ENCODE data around the gene AQP5. TPM values are rescaled to one million over a fixed set of nuclear protein-coding genes. Genes with fewer than 3 reads are reported as not detected.

AQP5 gene
- total and polyA plus RNA-seq, 2 experiments from 2014 or later, result not detected

DNA sequence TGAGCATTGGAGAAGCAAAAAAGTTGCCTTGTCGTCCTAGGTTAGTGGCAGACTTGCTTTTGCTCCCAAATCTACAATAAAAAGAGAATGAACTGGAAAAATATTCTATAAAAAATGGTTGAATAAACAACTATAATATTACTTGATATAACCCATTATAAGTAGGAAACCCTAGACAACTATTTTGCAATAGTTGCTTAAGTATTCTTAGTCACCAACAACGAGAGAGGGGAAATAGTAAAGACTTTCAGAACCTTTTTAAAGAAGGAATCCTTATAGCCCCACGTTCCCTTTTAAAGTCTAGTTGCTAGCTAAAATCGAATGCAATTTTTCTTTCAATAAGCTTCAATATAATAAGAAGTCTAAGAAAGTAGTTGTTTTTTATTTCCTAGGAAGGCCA, 28.6 kb downstream of the AQP5 start:
- H3K36me3 ChIP-seq (ENCODE audit: low read depth), result peaks cover 25% of the 10 kb centered on the region

DNA sequence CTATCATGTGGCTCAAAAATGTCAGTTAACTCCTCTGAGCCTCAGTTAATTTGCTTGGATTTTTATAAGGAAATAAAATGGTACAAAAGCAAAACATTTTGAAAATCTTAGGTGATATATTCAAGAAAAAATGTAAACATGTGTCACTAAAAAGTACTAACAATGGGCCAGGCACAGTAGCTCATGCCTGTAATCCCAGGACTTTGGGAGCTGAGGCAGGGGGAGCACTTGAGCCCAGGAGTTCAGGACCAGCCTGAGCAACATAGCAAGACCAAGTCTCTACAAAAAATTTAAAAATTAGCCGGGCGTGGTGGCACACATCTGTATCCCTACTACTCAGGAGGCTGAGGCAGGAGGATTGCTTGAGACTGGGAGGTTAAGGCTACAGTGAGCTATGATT, 36.8 kb downstream of the AQP5 start:
- in situ Hi-C loops (cut with MboI), result no loop called here
- Histone ChIP-seq H2AFZ (no peak overlapping the region), H3F3A (ENCODE audit: insufficient read depth) (0 out of 2 replicates have a peak, but pooled peaks cover 5% of the 10 kb centered on the region), H3K36me3 (ENCODE audit: low read depth) (peaks cover 19% of the 10 kb centered on the region; the same call in 1 of the 2 replicates), H3K27ac (no peak overlapping the region), H3K4me1 (ENCODE audit: insufficient read depth) (no peaks in the 10 kb centered on the region), H3K9me2 (ENCODE audit: insufficient read depth) (no peaks in the 10 kb centered on the region), H3K9ac (no peak overlapping the region), H4K20me1 (ENCODE audit: insufficient read depth) (no peaks in the 10 kb centered on the region), H3K4me3 (no peak overlapping the region), H3K9me3 (ENCODE audit: low read depth) (no peaks in the 10 kb centered on the region), H3K4me2 (ENCODE audit: unreplicated experiment) (no peak overlapping the region), H3K79me2 (ENCODE audit: insufficient read depth) (no peaks in the 10 kb centered on the region; the same call in 1 of the 2 replicates), H3K27me3 (replicated peaks; ENCODE audit: insufficient read depth) (no peaks in the 10 kb centered on the region)
- TF ChIP-seq EZH2phosphoT487 (IDR thresholded peaks at IDR 0.05; ENCODE audit: insufficient read depth, low read depth) (no peak), EZH2 (IDR thresholded peaks at IDR 0.05; ENCODE audit: insufficient read depth, poor library complexity, severe bottlenecking) (no peak)
- no peak for DNase-seq
- WGBS, 2 experiments (ENCODE audit: low coverage in 1 of 2, low lambda C conversion rate in 2 of 2, missing lambda C conversion rate in 2 of 2), result 93% methylated on average over 2 of the region's 2 CpGs

More for the DNA sequence above, 28.6 kb downstream of the AQP5 start:
- H3K9ac ChIP-seq, result no peak overlapping the region
- WGBS, 2 experiments (ENCODE audit: low coverage in 1 of 2, low lambda C conversion rate in 2 of 2, missing lambda C conversion rate in 2 of 2), result 64 to 73% methylated on average over 4 of the region's 4 CpGs
- no peaks in the 10 kb centered on the region for H3K4me1 ChIP-seq (ENCODE audit: insufficient read depth)
- H3K79me2 ChIP-seq (ENCODE audit: insufficient read depth), result no peaks in the 10 kb centered on the region
- no peaks in the 10 kb centered on the region for H3K9me3 ChIP-seq (ENCODE audit: low read depth)
- no peaks in the 10 kb centered on the region for H3K27me3 ChIP-seq (replicated peaks; ENCODE audit: insufficient read depth)
- no peak overlapping the region for H3K4me3 ChIP-seq
- H3K9me2 ChIP-seq (ENCODE audit: insufficient read depth), result no peaks in the 10 kb centered on the region
- peak; percentile 69 for DNase-seq
- no peaks in the 10 kb centered on the region for H4K20me1 ChIP-seq (ENCODE audit: insufficient read depth)
- TF ChIP-seq EZH2 (IDR thresholded peaks at IDR 0.05; ENCODE audit: insufficient read depth, poor library complexity, severe bottlenecking), result no peak
- no peak for TF ChIP-seq EZH2phosphoT487 (IDR thresholded peaks at IDR 0.05; ENCODE audit: insufficient read depth, low read depth)
- no peak overlapping the region for H3K27ac ChIP-seq
- no peak overlapping the region for H3K4me2 ChIP-seq (ENCODE audit: unreplicated experiment)
- peaks cover 9% of the 10 kb centered on the region; the same call in 1 of the 2 replicates for H3F3A ChIP-seq (ENCODE audit: insufficient read depth)
- no peak overlapping the region for H2AFZ ChIP-seq
- in situ Hi-C loops (cut with MboI), result no loop called here

DNA sequence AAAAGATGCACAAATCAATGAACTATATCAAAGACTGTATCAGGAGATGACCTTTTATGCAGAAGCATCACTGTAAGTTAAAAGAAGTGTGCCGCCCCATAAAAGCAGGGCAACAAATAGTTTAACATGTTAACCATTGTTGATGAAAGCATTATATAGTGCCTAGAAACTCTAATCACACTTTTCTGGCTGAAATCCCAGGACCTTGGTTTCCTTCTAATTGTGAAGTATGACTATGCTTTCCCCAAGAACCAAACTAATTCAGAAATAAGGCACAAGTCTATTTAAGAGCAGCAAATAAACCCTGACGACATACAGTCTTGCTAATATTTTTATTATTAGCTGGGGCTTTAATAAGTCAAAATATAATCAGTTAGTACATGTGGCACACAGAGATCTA, 41.9 kb downstream of the AQP5 start:
- Histone ChIP-seq H3K4me3 (no peak overlapping the region), H3K4me1 (ENCODE audit: insufficient read depth) (peaks cover 10% of the 10 kb centered on the region), H4K20me1 (ENCODE audit: insufficient read depth) (no peaks in the 10 kb centered on the region), H3K9me3 (ENCODE audit: low read depth) (no peaks in the 10 kb centered on the region), H3K36me3 (ENCODE audit: low read depth) (peaks cover 7% of the 10 kb centered on the region), H3K27ac (no peak overlapping the region), H3K9me2 (ENCODE audit: insufficient read depth) (no peaks in the 10 kb centered on the region), H3K4me2 (ENCODE audit: unreplicated experiment) (no peak overlapping the region), H2AFZ (no peak overlapping the region), H3F3A (ENCODE audit: insufficient read depth) (peaks cover 28% of the 10 kb centered on the region; the same call in 1 of the 2 replicates), H3K79me2 (ENCODE audit: insufficient read depth) (peaks cover 34% of the 10 kb centered on the region), H3K9ac (no peak overlapping the region), H3K27me3 (replicated peaks; ENCODE audit: insufficient read depth) (no peaks in the 10 kb centered on the region)
- TF ChIP-seq EZH2 (IDR thresholded peaks at IDR 0.05; ENCODE audit: insufficient read depth, poor library complexity, severe bottlenecking) (no peak), EZH2phosphoT487 (IDR thresholded peaks at IDR 0.05; ENCODE audit: insufficient read depth, low read depth) (no peak)
- WGBS, 2 experiments (ENCODE audit: low coverage in 1 of 2, low lambda C conversion rate in 2 of 2, missing lambda C conversion rate in 2 of 2), result 83 to 92% methylated on average over 2 of the region's 2 CpGs
- in situ Hi-C loops (cut with MboI), result no loop called here
- peak; percentile 45 for DNase-seq

DNA sequence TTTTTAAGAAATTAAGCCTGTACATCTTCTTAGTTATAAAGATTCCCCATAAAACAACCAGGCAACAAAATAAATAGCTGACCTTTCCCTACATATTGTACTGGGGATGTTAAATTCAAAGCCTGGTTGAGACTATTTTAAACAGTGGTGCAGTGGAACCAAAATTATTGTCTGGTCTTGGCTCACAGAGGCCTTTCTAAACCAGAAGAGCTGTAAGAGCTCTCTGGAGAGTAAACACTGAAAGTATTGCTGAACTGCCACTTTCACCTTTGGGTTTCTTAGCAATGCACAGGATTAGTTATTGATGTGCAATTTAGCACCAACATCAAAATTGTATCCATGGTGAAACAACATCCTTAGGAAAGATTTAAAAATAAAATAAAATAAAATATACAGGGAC, 43.0 kb downstream of the AQP5 start:
- no peak overlapping the region for H3K4me3 ChIP-seq
- no peaks in the 10 kb centered on the region for H4K20me1 ChIP-seq (ENCODE audit: insufficient read depth)
- H3K9me2 ChIP-seq (ENCODE audit: insufficient read depth), result no peaks in the 10 kb centered on the region
- no peaks in the 10 kb centered on the region for H3K27me3 ChIP-seq (replicated peaks; ENCODE audit: insufficient read depth)
- no peak for TF ChIP-seq EZH2phosphoT487 (IDR thresholded peaks at IDR 0.05; ENCODE audit: insufficient read depth, low read depth)
- TF ChIP-seq EZH2 (IDR thresholded peaks at IDR 0.05; ENCODE audit: insufficient read depth, poor library complexity, severe bottlenecking), result no peak
- in situ Hi-C loops (cut with MboI), result no loop called here
- peaks cover 45% of the 10 kb centered on the region for H3K79me2 ChIP-seq (ENCODE audit: insufficient read depth)
- no peak overlapping the region for H3K9ac ChIP-seq
- DNase-seq, result no peak
- no peak overlapping the region for H2AFZ ChIP-seq
- peaks cover 28% of the 10 kb centered on the region; the same call in 1 of the 2 replicates for H3F3A ChIP-seq (ENCODE audit: insufficient read depth)
- H3K27ac ChIP-seq, result no peak overlapping the region
- H3K4me2 ChIP-seq (ENCODE audit: unreplicated experiment), result no peak overlapping the region
- H3K36me3 ChIP-seq (ENCODE audit: low read depth), result peaks cover 7% of the 10 kb centered on the region
- H3K9me3 ChIP-seq (ENCODE audit: low read depth), result no peaks in the 10 kb centered on the region
- H3K4me1 ChIP-seq (ENCODE audit: insufficient read depth), result peaks cover 10% of the 10 kb centered on the region

DNA sequence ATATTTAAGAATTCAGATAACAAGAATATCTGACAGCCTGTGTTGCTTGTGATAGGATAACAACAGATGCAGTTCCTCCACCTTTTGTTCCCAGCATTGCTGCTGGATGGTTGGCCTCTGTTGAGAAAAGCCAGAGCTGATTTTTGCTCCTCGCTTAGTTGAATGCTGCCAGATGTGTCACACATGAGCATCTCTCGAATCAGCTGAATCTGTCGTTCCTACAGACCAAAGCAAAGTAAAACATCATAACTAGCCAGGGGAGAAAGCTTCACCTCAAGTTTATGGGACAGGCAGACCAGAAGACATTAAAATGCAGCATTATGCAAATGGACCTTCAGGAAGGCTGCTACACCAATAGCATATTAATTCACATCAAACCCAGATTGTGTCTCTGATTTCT, 43.5 kb downstream of the AQP5 start:
- no peak overlapping the region for H3K4me3 ChIP-seq
- in situ Hi-C loops (cut with MboI), result no loop called here
- no peak overlapping the region for H3K4me2 ChIP-seq (ENCODE audit: unreplicated experiment)
- H3K4me1 ChIP-seq (ENCODE audit: insufficient read depth), result peaks cover 10% of the 10 kb centered on the region
- H3K27me3 ChIP-seq (replicated peaks; ENCODE audit: insufficient read depth), result no peaks in the 10 kb centered on the region
- peaks cover 28% of the 10 kb centered on the region; the same call in 1 of the 2 replicates for H3F3A ChIP-seq (ENCODE audit: insufficient read depth)
- H3K27ac ChIP-seq, result no peak overlapping the region
- no peaks in the 10 kb centered on the region for H3K9me2 ChIP-seq (ENCODE audit: insufficient read depth)
- peaks cover 7% of the 10 kb centered on the region for H3K36me3 ChIP-seq (ENCODE audit: low read depth)
- H2AFZ ChIP-seq, result no peak overlapping the region
- 59 to 72% methylated on average over 3 of the region's 3 CpGs for WGBS, 2 experiments (ENCODE audit: low coverage in 1 of 2, low lambda C conversion rate in 2 of 2, missing lambda C conversion rate in 2 of 2)
- TF ChIP-seq EZH2phosphoT487 (IDR thresholded peaks at IDR 0.05; ENCODE audit: insufficient read depth, low read depth) (no peak), EZH2 (IDR thresholded peaks at IDR 0.05; ENCODE audit: insufficient read depth, poor library complexity, severe bottlenecking) (no peak)
- H3K9me3 ChIP-seq (ENCODE audit: low read depth), result no peaks in the 10 kb centered on the region
- no peak for DNase-seq
- H3K9ac ChIP-seq, result no peak overlapping the region
- H4K20me1 ChIP-seq (ENCODE audit: insufficient read depth), result no peaks in the 10 kb centered on the region
- H3K79me2 ChIP-seq (ENCODE audit: insufficient read depth), result peaks cover 50% of the 10 kb centered on the region

Measured in GM23248 (cell line).